GM23248 (cell line): Measurements from ENCODE around the gene RACK1. TPM values are rescaled to one million over a fixed set of nuclear protein-coding genes. Genes with fewer than 3 reads are reported as not detected.

Source experiments
- DNase-seq: peaks from one replicate; pipeline ENCODE4 v3.0.0-alpha.2; 2015
- H2AFZ ChIP-seq: fragments of 200-600 bp; sonication (generic); 2 replicates; pipeline ENCODE4 v1.6.1; 2016; ENCODE audit warnings: antibody characterized with exemption
- H3F3A ChIP-seq: fragments of 200-600 bp; sonication (generic); 2 replicates; pipeline ENCODE4 v1.6.1; 2016; ENCODE audit warnings: mild to moderate bottlenecking, antibody characterized with exemption, mixed run types; ENCODE audit not compliant: insufficient read depth
- H3K27ac ChIP-seq: fragments of 200-600 bp; sonication (generic); 2 replicates; pipeline ENCODE4 v1.5.1; 2016; ENCODE audit warnings: mild to moderate bottlenecking
- H3K27me3 ChIP-seq: fragments of 200-600 bp; sonication (generic); replicated peaks from 2 replicates; pipeline ENCODE4 v1.6.1; 2016; ENCODE audit warnings: mild to moderate bottlenecking; ENCODE audit not compliant: insufficient read depth
- H3K36me3 ChIP-seq: fragments of 200-600 bp; sonication (generic); 2 replicates; pipeline ENCODE4 v1.6.1; 2016; ENCODE audit warnings: low read depth, mild to moderate bottlenecking
- H3K4me1 ChIP-seq: fragments of 200-600 bp; sonication (generic); 2 replicates; pipeline ENCODE4 v1.6.1; 2016; ENCODE audit warnings: mild to moderate bottlenecking; ENCODE audit not compliant: insufficient read depth
- H3K4me2 ChIP-seq: fragments of 200-600 bp; sonication (generic); one replicate; pipeline ENCODE4 v1.6.1; 2016; ENCODE audit warnings: mild to moderate bottlenecking; ENCODE audit not compliant: unreplicated experiment
- H3K4me3 ChIP-seq: fragments of 200-600 bp; sonication (generic); 2 replicates; pipeline ENCODE4 v1.5.1; 2016; ENCODE audit warnings: mild to moderate bottlenecking
- H3K79me2 ChIP-seq: fragments of 200-600 bp; sonication (generic); 2 replicates; pipeline ENCODE4 v1.6.1; 2016; ENCODE audit warnings: mild to moderate bottlenecking; ENCODE audit not compliant: insufficient read depth
- H3K9ac ChIP-seq: fragments of 200-600 bp; sonication (generic); 2 replicates; pipeline ENCODE4 v1.6.1; 2016; ENCODE audit warnings: mild to moderate bottlenecking
- H3K9me2 ChIP-seq: fragments of 200-600 bp; sonication (generic); 2 replicates; pipeline ENCODE4 v1.6.1; 2016; ENCODE audit warnings: mixed run types, mild to moderate bottlenecking, moderate library complexity; ENCODE audit not compliant: insufficient read depth
- H3K9me3 ChIP-seq: fragments of 200-600 bp; sonication (generic); one replicate; pipeline ENCODE4 v1.6.1; 2017; ENCODE audit warnings: low read depth
- H4K20me1 ChIP-seq: fragments of 200-600 bp; sonication (generic); 2 replicates; pipeline ENCODE4 v1.6.0; 2016; ENCODE audit not compliant: insufficient read depth
- EZH2 ChIP-seq: fragments of 200-600 bp; sonication (generic); IDR thresholded peaks from 2 replicates; pipeline ENCODE4 v1.6.1; 2018; ENCODE audit warnings: antibody characterized with exemption, mild to moderate bottlenecking; ENCODE audit not compliant: insufficient read depth, poor library complexity, severe bottlenecking
- EZH2phosphoT487 ChIP-seq: fragments of 200-600 bp; sonication (generic); IDR thresholded peaks from 2 replicates; pipeline ENCODE4 v1.6.1; 2018; ENCODE audit warnings: antibody characterized with exemption, moderate library complexity, mild to moderate bottlenecking, low read depth; ENCODE audit not compliant: insufficient read depth
- WGBS, 2 experiments: methylation state at CpG; one replicate each; pipeline ENCODE4 v1.1.6; 2015 to 2017; ENCODE audit warnings: low lambda C conversion rate in 2 of 2, low coverage in 1 of 2; ENCODE audit errors: missing lambda C conversion rate in 2 of 2; 5-methylcytosine and 5-hydroxymethylcytosine counted together
- in situ Hi-C: fragments of 300-500 bp; cut with MboI; formaldehyde crosslinking; loops from 2 replicates; pipeline ENCODE4 v1.15.0; 2020
- polyA plus RNA-seq: library from polyadenylated mRNA; unstranded; fragments of >200 nt; fragmentation: Nextera tagmentation; extraction: Ambion mirVana; gene quantifications from 2 replicates; pipeline ENCODE4 v1.2.1, GENCODE V29; 2016
- total RNA-seq: library from RNA; depleted of rRNA; stranded (reverse); fragments of >200 nt; shearing (Covaris generic); gene quantifications from 2 replicates; pipeline ENCODE4 v1.2.3, GENCODE V29; 2014

RACK1 gene
- total and polyA plus RNA-seq, 2 experiments from 2014 or later, result 837 to 3,224 TPM

DNA sequence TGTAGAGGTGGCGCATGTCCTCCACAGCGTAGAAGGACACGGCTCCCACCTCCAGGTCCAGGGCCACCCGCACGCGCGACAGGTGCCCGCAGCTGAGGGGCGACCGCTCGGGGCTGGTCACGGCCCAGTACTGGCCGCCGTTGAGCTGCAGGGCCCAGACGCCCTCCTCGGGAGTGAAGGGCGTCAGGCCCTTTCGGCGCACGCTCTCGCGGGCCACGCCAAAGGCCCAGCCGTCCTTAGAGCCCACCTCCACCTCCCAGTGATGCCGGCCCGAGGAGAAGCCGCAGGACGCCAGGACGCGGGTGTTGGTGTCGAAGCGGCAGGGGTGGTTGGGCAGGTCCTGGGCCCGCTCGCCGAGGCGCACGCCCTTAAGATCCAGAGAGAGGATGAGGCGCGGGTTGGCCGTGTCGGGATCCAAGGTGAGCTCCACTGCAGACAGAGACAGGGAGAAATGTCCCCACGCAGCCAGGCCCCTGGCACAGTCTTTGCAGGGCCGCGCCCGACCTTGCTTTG, 48.4 kb downstream of the RACK1 start:
- H3K9me3 ChIP-seq, result no peaks in the 10 kb centered on the region
- no peaks in the 10 kb centered on the region for H3F3A ChIP-seq
- H2AFZ ChIP-seq, result no peak overlapping the region
- no peak for DNase-seq
- H3K9me2 ChIP-seq, result no peaks in the 10 kb centered on the region
- H3K27ac ChIP-seq, result no peak overlapping the region
- no peaks in the 10 kb centered on the region for H4K20me1 ChIP-seq
- WGBS, 2 experiments, result 85 to 92% methylated on average over 14 to 45 of the region's 45 CpGs
- no peaks in the 10 kb centered on the region for H3K36me3 ChIP-seq
- no peaks in the 10 kb centered on the region for H3K79me2 ChIP-seq
- no peak overlapping the region for H3K9ac ChIP-seq
- H3K4me3 ChIP-seq, result no peak overlapping the region
- no peaks in the 10 kb centered on the region for H3K27me3 ChIP-seq
- in situ Hi-C loops, result no loop called here
- H3K4me2 ChIP-seq, result no peak overlapping the region
- no peak for TF ChIP-seq EZH2
- TF ChIP-seq EZH2phosphoT487, result no peak
- H3K4me1 ChIP-seq, result no peaks in the 10 kb centered on the region

DNA sequence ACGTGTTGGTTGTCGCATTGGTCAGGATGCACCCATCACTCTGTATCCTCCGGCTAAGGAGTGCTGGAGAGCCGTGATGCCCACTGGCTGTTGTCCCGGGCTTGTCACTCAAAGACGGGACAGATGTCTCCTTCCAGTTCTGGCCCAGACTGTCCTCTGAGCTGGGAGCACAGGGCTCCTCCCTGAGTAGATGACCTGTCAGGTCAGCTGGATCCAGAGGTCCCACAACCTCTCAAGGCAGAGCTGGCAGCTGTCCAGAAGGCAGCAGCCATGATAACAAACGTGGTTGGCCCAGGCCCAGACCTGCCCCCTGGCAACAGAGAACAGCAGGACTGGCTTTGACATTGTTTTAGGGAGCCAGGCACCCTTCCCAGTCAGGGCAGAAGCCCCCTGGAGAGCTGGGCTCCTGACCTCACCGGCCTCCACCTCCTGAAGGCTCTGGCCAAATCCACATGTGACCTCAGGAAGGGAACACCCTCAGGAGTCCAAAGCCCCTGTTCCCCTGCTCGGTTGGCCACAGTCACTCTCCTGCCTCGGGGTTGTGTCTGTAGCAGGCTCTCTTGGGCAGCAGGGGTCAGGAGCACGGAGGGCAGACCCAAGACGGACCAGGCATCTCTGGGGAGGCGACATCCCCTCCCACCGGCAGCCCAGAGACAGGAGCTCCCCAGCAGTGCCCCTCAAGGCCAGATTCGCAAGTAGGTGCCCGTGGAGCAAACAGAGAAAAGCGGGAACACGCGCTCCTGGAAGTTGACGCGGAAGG, 49.0 kb downstream of the RACK1 start:
- TF ChIP-seq EZH2phosphoT487 (no peak), EZH2 (no peak)
- no peaks in the 10 kb centered on the region for H3K9me3 ChIP-seq
- H2AFZ ChIP-seq, result no peak overlapping the region
- H3K4me1 ChIP-seq, result no peaks in the 10 kb centered on the region
- no peaks in the 10 kb centered on the region for H4K20me1 ChIP-seq
- no peaks in the 10 kb centered on the region for H3K9me2 ChIP-seq
- H3K4me2 ChIP-seq, result no peak overlapping the region
- no peaks in the 10 kb centered on the region for H3K79me2 ChIP-seq
- DNase-seq, result no peak
- H3K4me3 ChIP-seq, result no peak overlapping the region
- no peaks in the 10 kb centered on the region for H3F3A ChIP-seq
- 78 to 79% methylated on average over 21 of the region's 21 CpGs for WGBS, 2 experiments
- no peak overlapping the region for H3K9ac ChIP-seq
- no peaks in the 10 kb centered on the region for H3K27me3 ChIP-seq
- in situ Hi-C loops, result no loop called here
- H3K27ac ChIP-seq, result no peak overlapping the region
- H3K36me3 ChIP-seq, result no peaks in the 10 kb centered on the region

DNA sequence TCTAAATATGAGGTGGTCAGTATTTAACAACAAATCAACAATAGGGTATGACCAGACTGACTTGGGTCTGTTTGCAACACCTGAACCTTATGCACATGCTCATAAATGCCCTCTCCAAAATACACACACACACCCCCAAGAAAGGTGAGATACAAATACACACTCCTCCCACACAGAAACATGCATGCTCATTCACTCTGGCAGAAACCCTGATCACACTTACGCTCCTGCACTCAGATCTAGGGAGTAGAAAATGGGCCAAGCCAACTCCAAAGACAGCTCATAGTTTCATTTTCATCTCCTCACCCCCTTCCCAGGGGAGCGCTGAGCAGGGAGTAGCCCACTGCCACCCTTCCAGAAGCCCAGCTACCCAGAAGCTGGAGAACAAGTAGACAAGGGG, 50.0 kb downstream of the RACK1 start:
- in situ Hi-C loops, result no loop called here
- H3K9ac ChIP-seq, result no peak overlapping the region
- no peaks in the 10 kb centered on the region for H3K9me2 ChIP-seq
- no peak overlapping the region for H2AFZ ChIP-seq
- H3K4me1 ChIP-seq, result no peaks in the 10 kb centered on the region
- no peak overlapping the region for H3K27ac ChIP-seq
- DNase-seq, result no peak
- H3F3A ChIP-seq, result no peaks in the 10 kb centered on the region
- no peaks in the 10 kb centered on the region for H3K36me3 ChIP-seq
- no peak overlapping the region for H3K4me3 ChIP-seq
- H4K20me1 ChIP-seq, result no peaks in the 10 kb centered on the region
- 89 to 100% methylated on average over 2 of the region's 2 CpGs for WGBS, 2 experiments
- H3K4me2 ChIP-seq, result no peak overlapping the region
- H3K9me3 ChIP-seq, result no peaks in the 10 kb centered on the region
- no peak for TF ChIP-seq EZH2
- no peak for TF ChIP-seq EZH2phosphoT487
- H3K79me2 ChIP-seq, result no peaks in the 10 kb centered on the region
- no peaks in the 10 kb centered on the region for H3K27me3 ChIP-seq

DNA sequence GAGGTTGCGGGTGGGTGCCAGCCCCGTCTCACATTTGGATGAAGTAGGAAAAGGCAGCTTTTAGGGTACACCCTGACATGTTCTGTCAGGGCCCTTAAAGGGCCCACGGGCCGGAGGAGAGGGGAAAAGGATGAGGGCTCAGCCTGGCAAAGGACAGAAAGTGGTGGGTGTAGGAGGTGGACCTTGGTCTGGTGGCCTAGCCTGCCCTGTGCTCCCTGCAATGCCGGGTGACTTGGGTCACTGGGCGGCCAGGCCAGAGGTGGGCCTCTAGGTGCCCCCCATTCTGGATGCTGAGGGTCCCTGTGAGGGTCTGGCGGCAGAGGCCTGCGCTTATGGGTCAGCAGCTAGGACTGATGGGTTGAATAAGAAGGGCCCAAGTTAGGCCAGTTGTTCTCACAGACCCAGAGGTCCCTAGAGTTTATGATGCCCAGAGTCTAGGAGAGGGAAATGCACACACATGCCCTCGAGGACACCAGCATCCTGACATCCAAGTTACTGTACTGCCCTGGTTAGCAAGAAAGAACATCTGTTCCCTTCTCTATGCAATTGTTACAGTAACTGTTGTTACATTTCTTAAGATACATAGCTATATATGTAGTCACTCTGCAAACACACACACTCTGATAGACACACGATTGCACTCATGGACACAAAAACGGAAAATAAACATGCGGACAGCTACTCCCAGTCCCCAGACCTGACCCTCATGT, 51.2 kb downstream of the RACK1 start:
- Histone ChIP-seq H4K20me1 (no peaks in the 10 kb centered on the region), H3K4me2 (peak overlapping the region; percentile 77), H3K9ac (peak overlapping the region; percentile 94), H3K9me2 (no peaks in the 10 kb centered on the region), H3K36me3 (no peaks in the 10 kb centered on the region), H3K9me3 (no peaks in the 10 kb centered on the region), H2AFZ (peak overlapping the region; percentile 87), H3K4me1 (no peaks in the 10 kb centered on the region), H3K27me3 (no peaks in the 10 kb centered on the region), H3F3A (no peaks in the 10 kb centered on the region), H3K4me3 (peak overlapping the region; percentile 87), H3K27ac (peak overlapping the region; percentile 77), H3K79me2 (no peaks in the 10 kb centered on the region)
- 44 to 59% methylated on average over 10 to 12 of the region's 12 CpGs for WGBS, 2 experiments
- in situ Hi-C loops, result no loop called here
- DNase-seq, result peak; percentile 47
- no peak for TF ChIP-seq EZH2phosphoT487
- no peak for TF ChIP-seq EZH2
